Sigmoid colon (tissue), 4 donors: Measurements from ENCODE around the gene FNDC5.

ENCODE experiments used
- CTCF ChIP-seq, 4 experiments: fragments of 450-650 bp in 3 of 4; fragments of 200-600 bp in 1 of 4; IDR thresholded peaks; one replicate each; pipeline ENCODE4 v1.5.1; 2016 to 2019; ENCODE audit warnings: antibody characterized with exemption in 4 of 4, mild to moderate bottlenecking in 3 of 4, moderate library complexity in 2 of 4
- EP300 ChIP-seq, 4 donors: sonication (generic); formaldehyde crosslinking; IDR thresholded peaks; one replicate each; pipeline ENCODE4 v1.6.1; 2017; ENCODE audit warnings: antibody characterized with exemption in 4 of 4
- POLR2A ChIP-seq, 2 donors: fragments of 450-650 bp; IDR thresholded peaks; one replicate each; pipeline ENCODE4 v1.6.1; 2016; ENCODE audit warnings: antibody characterized with exemption in 2 of 2, mild to moderate bottlenecking in 2 of 2, moderate library complexity in 2 of 2
- POLR2AphosphoS5 ChIP-seq, 4 donors: sonication (generic); formaldehyde crosslinking; IDR thresholded peaks; one replicate each; pipeline ENCODE4 v1.6.1; 2017; ENCODE audit warnings: antibody characterized with exemption in 4 of 4

- TF ChIP-seq CTCF (IDR thresholded peaks at IDR 0.05): no peak
- TF ChIP-seq POLR2A (IDR thresholded peaks at IDR 0.05): no peak
- TF ChIP-seq EP300 (IDR thresholded peaks at IDR 0.05): no peak
- TF ChIP-seq POLR2AphosphoS5 (IDR thresholded peaks at IDR 0.05): no peak
Measured at GRCh38 chr1:32900371-32900955, 29.8 kb upstream of the FNDC5 start.
